ENCODE results near the gene IFT88. TPM values are rescaled to one million over a fixed set of nuclear protein-coding genes. Genes with fewer than 3 reads are reported as not detected.

Gene IFT88
- total RNA-seq, 1 experiment from 2014 or later, result 12.3 TPM

- H3K4me3 ChIP-seq (ENCODE audit: low read depth in 2 of 2, low read length in 2 of 2), result no peak overlapping the region
- no peak for DNase-seq (ENCODE audit: low read depth, low spot score)
- no TSS peak for BruUV-seq (replicated peaks)
- no peaks in the 10 kb centered on the region; the same call in 1 of the 2 replicates for H3K4me1 ChIP-seq (ENCODE audit: control insufficient read depth, insufficient read depth, low read length)
- TF ChIP-seq POLR2AphosphoS5 (IDR thresholded peaks at IDR 0.05; ENCODE audit: low read depth, low read length), result no peak
- no peak for TF ChIP-seq SIN3A (IDR thresholded peaks at IDR 0.05; ENCODE audit: borderline replicate concordance, insufficient read depth, low read depth, low read length)
- no peak for TF ChIP-seq TCF7L2 (IDR thresholded peaks at IDR 0.05; ENCODE audit: low read depth, low read length)
- TF ChIP-seq, protein P1, sequence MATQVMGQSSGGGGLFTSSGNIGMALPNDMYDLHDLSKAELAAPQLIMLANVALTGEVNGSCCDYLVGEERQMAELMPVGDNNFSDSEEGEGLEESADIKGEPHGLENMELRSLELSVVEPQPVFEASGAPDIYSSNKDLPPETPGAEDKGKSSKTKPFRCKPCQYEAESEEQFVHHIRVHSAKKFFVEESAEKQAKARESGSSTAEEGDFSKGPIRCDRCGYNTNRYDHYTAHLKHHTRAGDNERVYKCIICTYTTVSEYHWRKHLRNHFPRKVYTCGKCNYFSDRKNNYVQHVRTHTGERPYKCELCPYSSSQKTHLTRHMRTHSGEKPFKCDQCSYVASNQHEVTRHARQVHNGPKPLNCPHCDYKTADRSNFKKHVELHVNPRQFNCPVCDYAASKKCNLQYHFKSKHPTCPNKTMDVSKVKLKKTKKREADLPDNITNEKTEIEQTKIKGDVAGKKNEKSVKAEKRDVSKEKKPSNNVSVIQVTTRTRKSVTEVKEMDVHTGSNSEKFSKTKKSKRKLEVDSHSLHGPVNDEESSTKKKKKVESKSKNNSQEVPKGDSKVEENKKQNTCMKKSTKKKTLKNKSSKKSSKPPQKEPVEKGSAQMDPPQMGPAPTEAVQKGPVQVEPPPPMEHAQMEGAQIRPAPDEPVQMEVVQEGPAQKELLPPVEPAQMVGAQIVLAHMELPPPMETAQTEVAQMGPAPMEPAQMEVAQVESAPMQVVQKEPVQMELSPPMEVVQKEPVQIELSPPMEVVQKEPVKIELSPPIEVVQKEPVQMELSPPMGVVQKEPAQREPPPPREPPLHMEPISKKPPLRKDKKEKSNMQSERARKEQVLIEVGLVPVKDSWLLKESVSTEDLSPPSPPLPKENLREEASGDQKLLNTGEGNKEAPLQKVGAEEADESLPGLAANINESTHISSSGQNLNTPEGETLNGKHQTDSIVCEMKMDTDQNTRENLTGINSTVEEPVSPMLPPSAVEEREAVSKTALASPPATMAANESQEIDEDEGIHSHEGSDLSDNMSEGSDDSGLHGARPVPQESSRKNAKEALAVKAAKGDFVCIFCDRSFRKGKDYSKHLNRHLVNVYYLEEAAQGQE (IDR thresholded peaks at IDR 0.05; ENCODE audit: insufficient read depth in 1 of 2, low read depth in 2 of 2, low read length in 1 of 2), result no peak
- no peak for TF ChIP-seq CTCF (IDR thresholded peaks at IDR 0.05)
- H3K36me3 ChIP-seq (ENCODE audit: control insufficient read depth, insufficient read depth, low read length), result no peaks in the 10 kb centered on the region
- POLR2A ChIA-PET, result no interaction called here
- in situ Hi-C loops (cut with HindIII; ENCODE audit: low pct_unique_long_range_greater_than_20kb, low sequenced_read_pairs) (no loop called here), intact Hi-C loops (cut with micrococcal nuclease; ENCODE audit: unreplicated experiment) (loop anchor here (5.0 kb wide), 1 partner anchor 203 kb away; no protein-coding TSS in a partner anchor)
- H3K9me3 ChIP-seq (ENCODE audit: control insufficient read depth, insufficient read depth, low read depth, low read length), result no peaks in the 10 kb centered on the region
- no peak overlapping the region for H3K27ac ChIP-seq (ENCODE audit: low read length)
- peaks cover 3% of the 10 kb centered on the region; the same call in 1 of the 2 replicates for H3K27me3 ChIP-seq (ENCODE audit: control insufficient read depth, insufficient read depth, low read length)
- no peak for ATAC-seq
- CTCF ChIA-PET, result no interaction called here
These were observed 133.3 kb downstream of the IFT88 start for GRCh38 chr13:20700288-20700687.

DNA sequence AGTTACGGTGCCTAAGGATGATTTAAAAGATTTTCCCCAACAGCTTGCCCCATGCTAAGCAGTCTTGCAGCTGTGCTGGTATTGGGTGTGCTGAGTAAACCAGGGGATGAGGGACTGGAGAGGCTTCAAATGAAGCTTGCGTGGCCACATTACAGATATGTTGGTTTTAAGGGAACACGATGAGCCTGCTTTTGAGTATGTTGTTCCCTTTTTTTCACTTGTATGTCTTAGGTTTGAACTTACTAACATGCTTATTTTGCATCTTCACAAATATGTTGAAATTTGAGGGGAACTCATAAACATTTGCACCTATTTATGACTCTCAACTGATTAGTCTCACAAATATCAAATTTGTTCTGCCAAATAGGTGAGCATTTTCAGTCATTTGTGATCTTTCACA is 134.5 kb downstream of the IFT88 start:
- CTCF ChIA-PET, result no interaction called here
- H3K4me3 ChIP-seq (ENCODE audit: low read depth in 2 of 2, low read length in 2 of 2), result no peak overlapping the region
- no TSS peak for BruUV-seq (replicated peaks)
- H3K27me3 ChIP-seq (ENCODE audit: control insufficient read depth, insufficient read depth, low read length), result peaks cover 3% of the 10 kb centered on the region; the same call in 1 of the 2 replicates
- intact Hi-C loops (cut with micrococcal nuclease; ENCODE audit: unreplicated experiment), result loop anchor here (5.0 kb wide), 1 partner anchor 204 kb away; no protein-coding TSS in a partner anchor
- in situ Hi-C loops (cut with HindIII; ENCODE audit: low pct_unique_long_range_greater_than_20kb, low sequenced_read_pairs), result no loop called here
- POLR2A ChIA-PET, result no interaction called here
- no peaks in the 10 kb centered on the region for H3K9me3 ChIP-seq (ENCODE audit: control insufficient read depth, insufficient read depth, low read depth, low read length)
- H3K4me1 ChIP-seq (ENCODE audit: control insufficient read depth, insufficient read depth, low read length), result no peaks in the 10 kb centered on the region; the same call in 1 of the 2 replicates
- TF ChIP-seq, protein P1 (IDR thresholded peaks at IDR 0.05; ENCODE audit: insufficient read depth in 1 of 2, low read depth in 2 of 2, low read length in 1 of 2), result no peak
- TF ChIP-seq SIN3A (IDR thresholded peaks at IDR 0.05; ENCODE audit: borderline replicate concordance, insufficient read depth, low read depth, low read length), result no peak
- TF ChIP-seq TCF7L2 (IDR thresholded peaks at IDR 0.05; ENCODE audit: low read depth, low read length), result no peak
- TF ChIP-seq POLR2AphosphoS5 (IDR thresholded peaks at IDR 0.05; ENCODE audit: low read depth, low read length), result no peak
- no peak for TF ChIP-seq CTCF (IDR thresholded peaks at IDR 0.05)
- no peak overlapping the region for H3K27ac ChIP-seq (ENCODE audit: low read length)
- no peak for DNase-seq (ENCODE audit: low read depth, low spot score)
- ATAC-seq, result no peak
- H3K36me3 ChIP-seq (ENCODE audit: control insufficient read depth, insufficient read depth, low read length), result no peaks in the 10 kb centered on the region

Data from Panc1 (cell line).